K562 (cell line): ENCODE data around the gene CEND1. TPM values are rescaled to one million over a fixed set of nuclear protein-coding genes. Genes with fewer than 3 reads are reported as not detected.

ENCODE experiments used
- CREM ChIP-seq: IDR thresholded peaks from 2 replicates; pipeline ENCODE4 v1.6.1; 2014; ENCODE audit warnings: antibody characterized with exemption, low read depth
- CTBP1 ChIP-seq: fragments of 450-650 bp; IDR thresholded peaks from 2 replicates; pipeline ENCODE4 v1.6.1; 2016; ENCODE audit warnings: borderline replicate concordance
- KDM1A ChIP-seq, 2 experiments: fragments of 450-650 bp; IDR thresholded peaks; 2 replicates each; pipeline ENCODE4 v1.6.1; 2016; ENCODE audit warnings: mild to moderate bottlenecking in 2 of 2
- NELFE ChIP-seq: IDR thresholded peaks from 2 replicates; pipeline ENCODE4 v1.6.1; 2011; ENCODE audit warnings: mild to moderate bottlenecking; ENCODE audit not compliant: insufficient read depth, insufficient read length
- NRF1 ChIP-seq, 2 experiments: fragments of 450-650 bp; IDR thresholded peaks in 1 of 2; conservative IDR thresholded peaks in 1 of 2; 2 replicates each; pipeline ENCODE4 v1.6.1; 2014; ENCODE audit warnings: mild to moderate bottlenecking in 2 of 2
- ZZZ3 ChIP-seq: fragments of 450-650 bp; IDR thresholded peaks from 2 replicates; pipeline ENCODE4 v1.6.1; 2016; ENCODE audit warnings: antibody characterized with exemption, mild to moderate bottlenecking, moderate library complexity
- polyA plus RNA-seq, 8 experiments: library from polyadenylated mRNA; depleted of rRNA in 4 of 8; stranded (reverse) in 5 of 8; unstranded in 3 of 8; fragments of >200 nt; fragmentation: Nextera tagmentation in 2 of 8; fragmentation: Illumina TruSeq in 1 of 8; extraction: Ambion mirVana in 2 of 8; extraction: Trizol in 1 of 8; gene quantifications; 2 replicates each; pipeline versions ENCODE4 v1.2.1 to v1.2.3, GENCODE V29; 2011 to 2014; ENCODE audit warnings: inconsistent platforms in 1 of 8, missing spikeins in 1 of 8
- total RNA-seq, 7 experiments: library from RNA; depleted of rRNA in 6 of 7; stranded (reverse); fragments of >200 nt in 6 of 7; fragmentation: Illumina TruSeq in 2 of 7; extraction: Trizol in 2 of 7; gene quantifications; 2 replicates each; pipeline versions ENCODE4 v1.2.1 to v1.2.3, GENCODE V29; 2011 to 2021; ENCODE audit warnings: low replicate concordance in 1 of 7
- TF ChIP-seq, protein P1 (sequence below): fragments of 200-800 bp; sonication (Bioruptor generic); IDR thresholded peaks from 2 replicates; pipeline ENCODE4 v1.6.1; 2017; ENCODE audit warnings: missing genetic modification characterization, missing compliant biosample characterization
- TF ChIP-seq, protein P2 (sequence below): IDR thresholded peaks from 2 replicates; pipeline ENCODE4 v1.6.1; 2011; ENCODE audit warnings: borderline replicate concordance, low read depth, mild to moderate bottlenecking, moderate library complexity, low read length; ENCODE audit not compliant: insufficient read depth, poor library complexity, severe bottlenecking
- TF ChIP-seq, protein P3 (sequence below): fragments of 250-450 bp; sonication (Bioruptor Pico); IDR thresholded peaks from 2 replicates; pipeline ENCODE4 v1.4.0; 2020
- TF ChIP-seq, protein P4 (sequence below): fragments of 200-800 bp; sonication (Bioruptor generic); IDR thresholded peaks from 2 replicates; pipeline ENCODE4 v1.6.1; 2016; ENCODE audit warnings: missing genetic modification characterization, missing compliant biosample characterization
- TF ChIP-seq, protein P5 (sequence below): sonication (generic); formaldehyde crosslinking; IDR thresholded peaks from 2 replicates; pipeline ENCODE4 v1.8.1; 2023; ENCODE audit warnings: mild to moderate bottlenecking, missing genetic modification reagents

The CEND1 gene
- total and polyA plus RNA-seq, 9 of the 15 experiments (the other 6 are each of a cell fraction or from before 2014, with no cell fraction given), result 0.13 to 0.18 (median 0.16) TPM; not detected in 6

DNA sequence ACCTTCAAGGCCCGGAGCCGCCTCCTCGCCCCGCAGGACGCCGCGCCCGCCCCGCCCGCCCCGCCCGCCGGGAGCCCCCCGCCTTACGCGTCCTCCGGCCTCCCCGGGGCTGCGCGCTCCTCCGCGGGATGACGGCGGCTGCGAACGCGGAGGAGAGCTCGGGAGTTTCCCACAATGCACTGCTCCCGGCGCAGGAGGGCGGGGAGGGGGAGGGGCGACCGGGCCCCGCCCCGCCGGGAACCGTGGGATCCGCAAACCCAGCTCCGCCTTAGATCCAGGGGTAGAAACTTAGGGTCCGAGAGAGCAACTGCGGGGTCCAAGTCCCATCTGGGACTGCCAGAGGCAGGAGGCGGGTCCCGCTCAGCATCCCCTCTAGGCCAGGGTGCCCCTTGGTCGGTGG is at the start of gene CEND1 (continued):
- TF ChIP-seq NRF1 (conservative IDR thresholded peaks at IDR 0.05 in 1 of 2, IDR thresholded peaks at IDR 0.05 in 1 of 2) (peak in 1 of 2 experiments; percentile 40; a peak in 1 of 4 replicates), KDM1A (IDR thresholded peaks at IDR 0.05) (peak; percentile 88 to 91), CTBP1 (peak; percentile 79; the same call in 1 of the 2 replicates), CREM (0 out of 2 replicates have a peak, but pooled peaks have one; percentile 10), NELFE (no peak), ZZZ3 (no peak)
- TF ChIP-seq, protein P1, sequence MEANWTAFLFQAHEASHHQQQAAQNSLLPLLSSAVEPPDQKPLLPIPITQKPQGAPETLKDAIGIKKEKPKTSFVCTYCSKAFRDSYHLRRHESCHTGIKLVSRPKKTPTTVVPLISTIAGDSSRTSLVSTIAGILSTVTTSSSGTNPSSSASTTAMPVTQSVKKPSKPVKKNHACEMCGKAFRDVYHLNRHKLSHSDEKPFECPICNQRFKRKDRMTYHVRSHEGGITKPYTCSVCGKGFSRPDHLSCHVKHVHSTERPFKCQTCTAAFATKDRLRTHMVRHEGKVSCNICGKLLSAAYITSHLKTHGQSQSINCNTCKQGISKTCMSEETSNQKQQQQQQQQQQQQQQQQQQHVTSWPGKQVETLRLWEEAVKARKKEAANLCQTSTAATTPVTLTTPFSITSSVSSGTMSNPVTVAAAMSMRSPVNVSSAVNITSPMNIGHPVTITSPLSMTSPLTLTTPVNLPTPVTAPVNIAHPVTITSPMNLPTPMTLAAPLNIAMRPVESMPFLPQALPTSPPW (CRISPR knock-in tag), result peak; percentile 69
- TF ChIP-seq, protein P2, sequence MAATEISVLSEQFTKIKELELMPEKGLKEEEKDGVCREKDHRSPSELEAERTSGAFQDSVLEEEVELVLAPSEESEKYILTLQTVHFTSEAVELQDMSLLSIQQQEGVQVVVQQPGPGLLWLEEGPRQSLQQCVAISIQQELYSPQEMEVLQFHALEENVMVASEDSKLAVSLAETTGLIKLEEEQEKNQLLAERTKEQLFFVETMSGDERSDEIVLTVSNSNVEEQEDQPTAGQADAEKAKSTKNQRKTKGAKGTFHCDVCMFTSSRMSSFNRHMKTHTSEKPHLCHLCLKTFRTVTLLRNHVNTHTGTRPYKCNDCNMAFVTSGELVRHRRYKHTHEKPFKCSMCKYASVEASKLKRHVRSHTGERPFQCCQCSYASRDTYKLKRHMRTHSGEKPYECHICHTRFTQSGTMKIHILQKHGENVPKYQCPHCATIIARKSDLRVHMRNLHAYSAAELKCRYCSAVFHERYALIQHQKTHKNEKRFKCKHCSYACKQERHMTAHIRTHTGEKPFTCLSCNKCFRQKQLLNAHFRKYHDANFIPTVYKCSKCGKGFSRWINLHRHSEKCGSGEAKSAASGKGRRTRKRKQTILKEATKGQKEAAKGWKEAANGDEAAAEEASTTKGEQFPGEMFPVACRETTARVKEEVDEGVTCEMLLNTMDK, result no peak
- TF ChIP-seq, protein P3, sequence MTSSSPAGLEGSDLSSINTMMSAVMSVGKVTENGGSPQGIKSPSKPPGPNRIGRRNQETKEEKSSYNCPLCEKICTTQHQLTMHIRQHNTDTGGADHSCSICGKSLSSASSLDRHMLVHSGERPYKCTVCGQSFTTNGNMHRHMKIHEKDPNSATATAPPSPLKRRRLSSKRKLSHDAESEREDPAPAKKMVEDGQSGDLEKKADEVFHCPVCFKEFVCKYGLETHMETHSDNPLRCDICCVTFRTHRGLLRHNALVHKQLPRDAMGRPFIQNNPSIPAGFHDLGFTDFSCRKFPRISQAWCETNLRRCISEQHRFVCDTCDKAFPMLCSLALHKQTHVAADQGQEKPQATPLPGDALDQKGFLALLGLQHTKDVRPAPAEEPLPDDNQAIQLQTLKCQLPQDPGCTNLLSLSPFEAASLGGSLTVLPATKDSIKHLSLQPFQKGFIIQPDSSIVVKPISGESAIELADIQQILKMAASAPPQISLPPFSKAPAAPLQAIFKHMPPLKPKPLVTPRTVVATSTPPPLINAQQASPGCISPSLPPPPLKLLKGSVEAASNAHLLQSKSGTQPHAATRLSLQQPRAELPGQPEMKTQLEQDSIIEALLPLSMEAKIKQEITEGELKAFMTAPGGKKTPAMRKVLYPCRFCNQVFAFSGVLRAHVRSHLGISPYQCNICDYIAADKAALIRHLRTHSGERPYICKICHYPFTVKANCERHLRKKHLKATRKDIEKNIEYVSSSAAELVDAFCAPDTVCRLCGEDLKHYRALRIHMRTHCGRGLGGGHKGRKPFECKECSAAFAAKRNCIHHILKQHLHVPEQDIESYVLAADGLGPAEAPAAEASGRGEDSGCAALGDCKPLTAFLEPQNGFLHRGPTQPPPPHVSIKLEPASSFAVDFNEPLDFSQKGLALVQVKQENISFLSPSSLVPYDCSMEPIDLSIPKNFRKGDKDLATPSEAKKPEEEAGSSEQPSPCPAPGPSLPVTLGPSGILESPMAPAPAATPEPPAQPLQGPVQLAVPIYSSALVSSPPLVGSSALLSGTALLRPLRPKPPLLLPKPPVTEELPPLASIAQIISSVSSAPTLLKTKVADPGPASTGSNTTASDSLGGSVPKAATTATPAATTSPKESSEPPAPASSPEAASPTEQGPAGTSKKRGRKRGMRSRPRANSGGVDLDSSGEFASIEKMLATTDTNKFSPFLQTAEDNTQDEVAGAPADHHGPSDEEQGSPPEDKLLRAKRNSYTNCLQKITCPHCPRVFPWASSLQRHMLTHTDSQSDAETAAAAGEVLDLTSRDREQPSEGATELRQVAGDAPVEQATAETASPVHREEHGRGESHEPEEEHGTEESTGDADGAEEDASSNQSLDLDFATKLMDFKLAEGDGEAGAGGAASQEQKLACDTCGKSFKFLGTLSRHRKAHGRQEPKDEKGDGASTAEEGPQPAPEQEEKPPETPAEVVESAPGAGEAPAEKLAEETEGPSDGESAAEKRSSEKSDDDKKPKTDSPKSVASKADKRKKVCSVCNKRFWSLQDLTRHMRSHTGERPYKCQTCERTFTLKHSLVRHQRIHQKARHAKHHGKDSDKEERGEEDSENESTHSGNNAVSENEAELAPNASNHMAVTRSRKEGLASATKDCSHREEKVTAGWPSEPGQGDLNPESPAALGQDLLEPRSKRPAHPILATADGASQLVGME, result peak; percentile 95
- TF ChIP-seq, protein P4, sequence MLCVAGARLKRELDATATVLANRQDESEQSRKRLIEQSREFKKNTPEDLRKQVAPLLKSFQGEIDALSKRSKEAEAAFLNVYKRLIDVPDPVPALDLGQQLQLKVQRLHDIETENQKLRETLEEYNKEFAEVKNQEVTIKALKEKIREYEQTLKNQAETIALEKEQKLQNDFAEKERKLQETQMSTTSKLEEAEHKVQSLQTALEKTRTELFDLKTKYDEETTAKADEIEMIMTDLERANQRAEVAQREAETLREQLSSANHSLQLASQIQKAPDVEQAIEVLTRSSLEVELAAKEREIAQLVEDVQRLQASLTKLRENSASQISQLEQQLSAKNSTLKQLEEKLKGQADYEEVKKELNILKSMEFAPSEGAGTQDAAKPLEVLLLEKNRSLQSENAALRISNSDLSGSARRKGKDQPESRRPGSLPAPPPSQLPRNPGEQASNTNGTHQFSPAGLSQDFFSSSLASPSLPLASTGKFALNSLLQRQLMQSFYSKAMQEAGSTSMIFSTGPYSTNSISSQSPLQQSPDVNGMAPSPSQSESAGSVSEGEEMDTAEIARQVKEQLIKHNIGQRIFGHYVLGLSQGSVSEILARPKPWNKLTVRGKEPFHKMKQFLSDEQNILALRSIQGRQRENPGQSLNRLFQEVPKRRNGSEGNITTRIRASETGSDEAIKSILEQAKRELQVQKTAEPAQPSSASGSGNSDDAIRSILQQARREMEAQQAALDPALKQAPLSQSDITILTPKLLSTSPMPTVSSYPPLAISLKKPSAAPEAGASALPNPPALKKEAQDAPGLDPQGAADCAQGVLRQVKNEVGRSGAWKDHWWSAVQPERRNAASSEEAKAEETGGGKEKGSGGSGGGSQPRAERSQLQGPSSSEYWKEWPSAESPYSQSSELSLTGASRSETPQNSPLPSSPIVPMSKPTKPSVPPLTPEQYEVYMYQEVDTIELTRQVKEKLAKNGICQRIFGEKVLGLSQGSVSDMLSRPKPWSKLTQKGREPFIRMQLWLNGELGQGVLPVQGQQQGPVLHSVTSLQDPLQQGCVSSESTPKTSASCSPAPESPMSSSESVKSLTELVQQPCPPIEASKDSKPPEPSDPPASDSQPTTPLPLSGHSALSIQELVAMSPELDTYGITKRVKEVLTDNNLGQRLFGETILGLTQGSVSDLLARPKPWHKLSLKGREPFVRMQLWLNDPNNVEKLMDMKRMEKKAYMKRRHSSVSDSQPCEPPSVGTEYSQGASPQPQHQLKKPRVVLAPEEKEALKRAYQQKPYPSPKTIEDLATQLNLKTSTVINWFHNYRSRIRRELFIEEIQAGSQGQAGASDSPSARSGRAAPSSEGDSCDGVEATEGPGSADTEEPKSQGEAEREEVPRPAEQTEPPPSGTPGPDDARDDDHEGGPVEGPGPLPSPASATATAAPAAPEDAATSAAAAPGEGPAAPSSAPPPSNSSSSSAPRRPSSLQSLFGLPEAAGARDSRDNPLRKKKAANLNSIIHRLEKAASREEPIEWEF (CRISPR knock-in tag), result no peak
- TF ChIP-seq, protein P5, sequence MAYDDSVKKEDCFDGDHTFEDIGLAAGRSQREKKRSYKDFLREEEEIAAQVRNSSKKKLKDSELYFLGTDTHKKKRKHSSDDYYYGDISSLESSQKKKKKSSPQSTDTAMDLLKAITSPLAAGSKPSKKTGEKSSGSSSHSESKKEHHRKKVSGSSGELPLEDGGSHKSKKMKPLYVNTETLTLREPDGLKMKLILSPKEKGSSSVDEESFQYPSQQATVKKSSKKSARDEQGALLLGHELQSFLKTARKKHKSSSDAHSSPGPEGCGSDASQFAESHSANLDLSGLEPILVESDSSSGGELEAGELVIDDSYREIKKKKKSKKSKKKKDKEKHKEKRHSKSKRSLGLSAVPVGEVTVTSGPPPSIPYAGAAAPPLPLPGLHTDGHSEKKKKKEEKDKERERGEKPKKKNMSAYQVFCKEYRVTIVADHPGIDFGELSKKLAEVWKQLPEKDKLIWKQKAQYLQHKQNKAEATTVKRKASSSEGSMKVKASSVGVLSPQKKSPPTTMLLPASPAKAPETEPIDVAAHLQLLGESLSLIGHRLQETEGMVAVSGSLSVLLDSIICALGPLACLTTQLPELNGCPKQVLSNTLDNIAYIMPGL, result no peak
